HepG2 (cell line): ENCODE measurements around the gene TP53TG5. TPM values are rescaled to one million over a fixed set of nuclear protein-coding genes. Genes with fewer than 3 reads are reported as not detected.

Experiments
- MTA1 ChIP-seq: sonication (generic); formaldehyde crosslinking; IDR thresholded peaks from 2 replicates; pipeline ENCODE4 v1.4.0; 2020; ENCODE audit warnings: missing genetic modification reagents, mild to moderate bottlenecking, borderline replicate concordance
- MYNN ChIP-seq: sonication (generic); formaldehyde crosslinking; IDR thresholded peaks from 2 replicates; pipeline ENCODE4 v1.4.0; 2020; ENCODE audit warnings: mild to moderate bottlenecking, low read depth, missing genetic modification reagents
- SOX13 ChIP-seq, 3 experiments: fragments of 450-650 bp in 1 of 3; sonication (generic) in 1 of 3; formaldehyde crosslinking in 1 of 3; IDR thresholded peaks in 2 of 3; conservative IDR thresholded peaks in 1 of 3; 2 replicates each; pipeline versions ENCODE4 v1.5.0 to v1.6.1; 2016 to 2020; ENCODE audit warnings: antibody characterized with exemption in 1 of 3, mild to moderate bottlenecking in 1 of 3, missing compliant biosample characterization in 1 of 3, missing genetic modification reagents in 1 of 3, moderate library complexity in 1 of 3
- SRF ChIP-seq: IDR thresholded peaks from 2 replicates; pipeline ENCODE4 v1.6.1; 2011; ENCODE audit warnings: mild to moderate bottlenecking, low read depth, low read length, moderate library complexity
- ZFP90 ChIP-seq: sonication (generic); formaldehyde crosslinking; IDR thresholded peaks from 2 replicates; pipeline ENCODE4 v1.8.0; 2022; ENCODE audit warnings: missing genetic modification reagents, mild to moderate bottlenecking, inconsistent platforms, borderline replicate concordance
- ZNF773 ChIP-seq: sonication (generic); formaldehyde crosslinking; IDR thresholded peaks from 2 replicates; pipeline ENCODE4 v1.4.0; 2020; ENCODE audit warnings: missing genetic modification reagents, borderline replicate concordance
- polyA plus RNA-seq, 8 experiments: library from polyadenylated mRNA; depleted of rRNA in 3 of 8; stranded (reverse) in 7 of 8; unstranded in 1 of 8; fragments of >200 nt; fragmentation: Illumina TruSeq in 4 of 8; extraction: Trizol in 4 of 8; gene quantifications; 2 replicates each; pipeline versions ENCODE4 v1.2.1 to v1.2.3, GENCODE V29; 2011 to 2016; ENCODE audit warnings: low read depth in 4 of 8, missing spikeins in 1 of 8, mixed read lengths in 1 of 8; ENCODE audit not compliant: insufficient read depth in 1 of 8
- total RNA-seq, 5 experiments: library from RNA; depleted of rRNA; stranded (reverse); fragments of >200 nt; fragmentation: Illumina TruSeq; extraction: Trizol; gene quantifications; 2 replicates each; pipeline ENCODE4 v1.2.3, GENCODE V29; 2016; ENCODE audit warnings: low read depth in 1 of 5
- TF ChIP-seq, protein P1 (sequence below), 2 experiments: sonication (generic) in 1 of 2; formaldehyde crosslinking in 1 of 2; IDR thresholded peaks; 2 replicates each; pipeline versions ENCODE4 v1.4.0 to v1.6.1; 2016 to 2020; ENCODE audit warnings: borderline replicate concordance in 1 of 2, low read depth in 1 of 2, mild to moderate bottlenecking in 1 of 2, missing genetic modification reagents in 1 of 2
- TF ChIP-seq, protein P2 (sequence below): sonication (generic); formaldehyde crosslinking; conservative IDR thresholded peaks from 2 replicates; pipeline ENCODE4 v1.8.0; 2022; ENCODE audit warnings: missing genetic modification reagents

The TP53TG5 gene
- total and polyA plus RNA-seq, 2 of the 13 experiments (the other 11 are each of a cell fraction or from before 2014, with no cell fraction given), result 0.11 TPM; not detected in 1

GRCh38 chr20:45342855-45343531 is 35.1 kb downstream of the TP53TG5 start (continued):
- TF ChIP-seq, protein P1, sequence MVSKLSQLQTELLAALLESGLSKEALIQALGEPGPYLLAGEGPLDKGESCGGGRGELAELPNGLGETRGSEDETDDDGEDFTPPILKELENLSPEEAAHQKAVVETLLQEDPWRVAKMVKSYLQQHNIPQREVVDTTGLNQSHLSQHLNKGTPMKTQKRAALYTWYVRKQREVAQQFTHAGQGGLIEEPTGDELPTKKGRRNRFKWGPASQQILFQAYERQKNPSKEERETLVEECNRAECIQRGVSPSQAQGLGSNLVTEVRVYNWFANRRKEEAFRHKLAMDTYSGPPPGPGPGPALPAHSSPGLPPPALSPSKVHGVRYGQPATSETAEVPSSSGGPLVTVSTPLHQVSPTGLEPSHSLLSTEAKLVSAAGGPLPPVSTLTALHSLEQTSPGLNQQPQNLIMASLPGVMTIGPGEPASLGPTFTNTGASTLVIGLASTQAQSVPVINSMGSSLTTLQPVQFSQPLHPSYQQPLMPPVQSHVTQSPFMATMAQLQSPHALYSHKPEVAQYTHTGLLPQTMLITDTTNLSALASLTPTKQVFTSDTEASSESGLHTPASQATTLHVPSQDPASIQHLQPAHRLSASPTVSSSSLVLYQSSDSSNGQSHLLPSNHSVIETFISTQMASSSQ (IDR thresholded peaks at IDR 0.05; ENCODE audit: low read depth), result no peak; the same call in 1 of the 2 replicates
- TF ChIP-seq, protein P1 (CRISPR knock-in tag; IDR thresholded peaks at IDR 0.05; ENCODE audit: borderline replicate concordance), result no peak
- TF ChIP-seq, protein P2, sequence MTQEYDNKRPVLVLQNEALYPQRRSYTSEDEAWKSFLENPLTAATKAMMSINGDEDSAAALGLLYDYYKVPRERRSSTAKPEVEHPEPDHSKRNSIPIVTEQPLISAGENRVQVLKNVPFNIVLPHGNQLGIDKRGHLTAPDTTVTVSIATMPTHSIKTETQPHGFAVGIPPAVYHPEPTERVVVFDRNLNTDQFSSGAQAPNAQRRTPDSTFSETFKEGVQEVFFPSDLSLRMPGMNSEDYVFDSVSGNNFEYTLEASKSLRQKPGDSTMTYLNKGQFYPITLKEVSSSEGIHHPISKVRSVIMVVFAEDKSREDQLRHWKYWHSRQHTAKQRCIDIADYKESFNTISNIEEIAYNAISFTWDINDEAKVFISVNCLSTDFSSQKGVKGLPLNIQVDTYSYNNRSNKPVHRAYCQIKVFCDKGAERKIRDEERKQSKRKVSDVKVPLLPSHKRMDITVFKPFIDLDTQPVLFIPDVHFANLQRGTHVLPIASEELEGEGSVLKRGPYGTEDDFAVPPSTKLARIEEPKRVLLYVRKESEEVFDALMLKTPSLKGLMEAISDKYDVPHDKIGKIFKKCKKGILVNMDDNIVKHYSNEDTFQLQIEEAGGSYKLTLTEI (CRISPR knock-in tag), result no peak
- TF ChIP-seq ZNF773 (CRISPR knock-in tag) (peak; percentile 69; the same call in 1 of the 2 replicates), SRF (no peak), MTA1 (CRISPR knock-in tag) (0 out of 2 replicates have a peak, but pooled peaks have one; percentile 24), SOX13 (IDR thresholded peaks at IDR 0.05) (peak; percentile 24; the same call in 1 of the 2 replicates), SOX13 (CRISPR knock-in tag; conservative IDR thresholded peaks at IDR 0.05 in 1 of 2, IDR thresholded peaks at IDR 0.05 in 1 of 2) (no peak), ZFP90 (peak; percentile 69; the same call in 1 of the 2 replicates), MYNN (CRISPR knock-in tag) (no peak)
